SK-N-SH (cell line): ENCODE results near the gene MVP. TPM values are rescaled to one million over a fixed set of nuclear protein-coding genes. Genes with fewer than 3 reads are reported as not detected.
A peak's percentile ranks its signal among the peaks of the same experiment; 100 is the strongest.

Experiments
- CTCF ChIA-PET: fragments of 300-600, 350-600 bp; formaldehyde crosslinking; extraction: SDS; loops from one replicate; lab custom pipeline; 2021; lab: Yijun Ruan, JAX
- POLR2A ChIA-PET: fragments of 350-600 bp; sonication (Branson Sonifier 250); formaldehyde crosslinking; extraction: SDS; loops from one replicate; lab custom pipeline; 2020; ENCODE audit warnings: antibody characterized with exemption, inconsistent platforms; lab: Yijun Ruan, JAX
- DNase-seq: peaks from one replicate; pipeline ENCODE4 v3.0.0; 2012
- H2AFZ ChIP-seq: fragments of 200-600 bp; sonication (generic); 2 replicates; pipeline ENCODE4 v1.8.1; 2016; ENCODE audit warnings: antibody characterized with exemption, mild to moderate bottlenecking, low read depth
- H3F3A ChIP-seq: fragments of 200-600 bp; sonication (generic); replicated peaks from 2 replicates; pipeline ENCODE3; 2016; ENCODE audit warnings: antibody characterized with exemption, mild to moderate bottlenecking; ENCODE audit not compliant: insufficient read depth
- H3K27ac ChIP-seq, 2 experiments: fragments of 200-500 bp in 1 of 2; fragments of 200-600 bp in 1 of 2; sonication (Bioruptor generic) in 1 of 2; sonication (generic), shearing (Covaris generic) in 1 of 2; 2 replicates each; pipeline versions ENCODE4 v1.5.1 to v1.6.1; 2014 to 2016; ENCODE audit warnings: low read depth in 2 of 2, inconsistent platforms in 1 of 2, low read length in 1 of 2, mild to moderate bottlenecking in 1 of 2, mixed read lengths in 1 of 2
- H3K27me3 ChIP-seq: fragments of 200-600 bp; sonication (generic), shearing (Covaris generic); 2 replicates; pipeline ENCODE4 v1.6.1; 2016; ENCODE audit warnings: mixed run types; ENCODE audit not compliant: insufficient read depth
- H3K36me3 ChIP-seq, 2 experiments: fragments of 200-500 bp in 1 of 2; fragments of 200-600 bp in 1 of 2; sonication (Bioruptor generic) in 1 of 2; sonication (generic) in 1 of 2; replicated peaks in 1 of 2; 2 replicates each; pipeline versions ENCODE3 to v1.5.1; 2014 to 2016; ENCODE audit warnings: low read length in 1 of 2, mild to moderate bottlenecking in 1 of 2; ENCODE audit not compliant: insufficient read depth in 2 of 2, control insufficient read depth in 1 of 2
- H3K4me1 ChIP-seq, 2 experiments: fragments of 200-500 bp in 1 of 2; fragments of 200-600 bp in 1 of 2; sonication (Bioruptor generic) in 1 of 2; sonication (generic), shearing (Covaris generic) in 1 of 2; 2 replicates each; pipeline versions ENCODE4 v1.5.1 to v1.6.1; 2014 to 2016; ENCODE audit warnings: low read depth in 1 of 2, low read length in 1 of 2, mixed run types in 1 of 2; ENCODE audit not compliant: insufficient read depth in 2 of 2, control insufficient read depth in 1 of 2
- H3K4me2 ChIP-seq: fragments of 200-600 bp; sonication (generic), shearing (Covaris generic); 2 replicates; pipeline ENCODE4 v1.6.1; 2017; ENCODE audit warnings: mixed run types
- H3K4me3 ChIP-seq, 2 experiments: fragments of 200-500 bp in 1 of 2; fragments of 200-600 bp in 1 of 2; sonication (Bioruptor generic) in 1 of 2; sonication (generic), shearing (Covaris generic) in 1 of 2; 2 replicates each; pipeline versions ENCODE4 v1.5.1 to v1.8.1; 2014 to 2016; ENCODE audit warnings: low read depth in 2 of 2, inconsistent platforms in 1 of 2, low read length in 1 of 2, mild to moderate bottlenecking in 1 of 2, mixed read lengths in 1 of 2, moderate library complexity in 1 of 2
- H3K79me2 ChIP-seq: fragments of 200-600 bp; sonication (generic); 2 replicates; pipeline ENCODE4 v1.8.1; 2017; ENCODE audit warnings: mild to moderate bottlenecking; ENCODE audit not compliant: insufficient read depth
- H3K9ac ChIP-seq: fragments of 200-600 bp; sonication (generic); 2 replicates; pipeline ENCODE4 v1.6.1; 2017; ENCODE audit warnings: mixed run types
- H3K9me2 ChIP-seq: fragments of 200-600 bp; sonication (generic); 2 replicates; pipeline ENCODE4 v1.6.1; 2017; ENCODE audit warnings: mixed run types
- H3K9me3 ChIP-seq: fragments of 200-600 bp; sonication (generic); 2 replicates; pipeline ENCODE4 v1.6.1; 2017; ENCODE audit warnings: mixed run types, mild to moderate bottlenecking, moderate library complexity
- H4K20me1 ChIP-seq: fragments of 200-600 bp; sonication (generic); 2 replicates; pipeline ENCODE4 v1.6.1; 2017; ENCODE audit warnings: mild to moderate bottlenecking, mixed run types; ENCODE audit not compliant: insufficient read depth
- CHD2 ChIP-seq: fragments of 150-350 bp; IDR thresholded peaks from 2 replicates; pipeline ENCODE4 v1.6.1; 2018; ENCODE audit warnings: low read length; ENCODE audit not compliant: partially characterized antibody
- GATA2 ChIP-seq: sonication (generic); formaldehyde crosslinking; IDR thresholded peaks from 2 replicates; pipeline ENCODE4 v1.5.0; 2020; ENCODE audit warnings: mild to moderate bottlenecking, missing genetic modification reagents
- NFIC ChIP-seq: IDR thresholded peaks from 2 replicates; pipeline ENCODE4 v1.4.0; 2012; ENCODE audit warnings: borderline replicate concordance
- POLR2AphosphoS5 ChIP-seq: IDR thresholded peaks from 2 replicates; pipeline ENCODE4 v1.6.1; 2012; ENCODE audit warnings: low read depth, low read length
- RAD21 ChIP-seq: IDR thresholded peaks from 2 replicates; pipeline ENCODE4 v1.6.1; 2012; ENCODE audit warnings: mild to moderate bottlenecking, low read length
- SIN3A ChIP-seq: IDR thresholded peaks from 2 replicates; pipeline ENCODE4 v1.6.1; 2012; ENCODE audit warnings: low read depth, mild to moderate bottlenecking, low read length, moderate library complexity, borderline replicate concordance
- TCF12 ChIP-seq: IDR thresholded peaks from 2 replicates; pipeline ENCODE4 v1.4.0; 2012
- ZBTB33 ChIP-seq: IDR thresholded peaks from 2 replicates; pipeline ENCODE4 v1.4.0; 2012; ENCODE audit warnings: low read depth, borderline replicate concordance
- WGBS: methylation state at CpG from one replicate; pipeline ENCODE4 v1.1.6; 2017; ENCODE audit warnings: low lambda C conversion rate; 5-methylcytosine and 5-hydroxymethylcytosine counted together
- polyA plus RNA-seq, 3 experiments: library from polyadenylated mRNA; depleted of rRNA; stranded (reverse); fragments of >200 nt; gene quantifications; 2 replicates each; pipeline ENCODE4 v1.2.3, GENCODE V29; 2012
- TF ChIP-seq, protein P1 (sequence below): fragments of 200-600 bp; sonication (generic); IDR thresholded peaks from 2 replicates; pipeline ENCODE4 v1.6.1; 2017; ENCODE audit warnings: antibody characterized with exemption, mild to moderate bottlenecking, moderate library complexity

The MVP gene
- polyA plus RNA-seq, 1 of the 3 experiments (the other 2 are of a cell fraction): 222 TPM

DNA sequence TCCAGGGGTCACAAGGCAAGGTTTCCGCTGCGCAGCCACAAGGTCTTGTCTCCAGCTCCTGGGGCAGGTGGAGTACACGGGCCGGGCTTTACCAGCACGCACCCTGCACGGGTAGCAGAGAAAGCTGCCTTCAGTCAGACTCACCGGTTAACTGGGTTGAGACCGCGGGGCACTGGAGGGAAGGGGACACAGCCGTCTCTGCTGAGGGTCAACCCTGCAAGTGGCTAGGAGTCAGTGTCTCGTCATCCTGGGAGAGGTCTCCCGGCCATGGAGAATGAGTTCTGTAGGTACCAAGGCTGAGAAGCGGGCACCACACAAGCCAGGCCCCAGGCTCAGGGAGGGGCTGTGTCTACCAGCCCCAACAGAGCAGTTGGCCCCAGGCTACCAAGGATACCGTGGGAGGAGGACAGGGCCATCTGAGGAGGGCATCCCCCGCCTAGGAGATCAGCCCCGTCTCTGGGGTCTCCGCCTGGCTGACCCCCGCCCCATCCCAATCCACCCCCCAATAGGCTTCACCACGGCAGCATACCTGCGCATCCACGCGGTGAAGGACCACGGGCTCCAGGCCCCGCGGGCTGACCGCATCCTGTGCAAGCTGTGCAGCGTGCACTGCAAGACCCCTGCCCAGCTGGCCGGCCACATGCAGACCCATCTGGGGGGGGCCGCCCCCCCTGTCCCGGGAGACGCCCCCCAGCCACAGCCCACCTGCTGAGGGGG is 11.1 kb upstream of the MVP start:
- H3K36me3 ChIP-seq: peaks cover 13 to 18% of the 10 kb centered on the region in 2 experiments
- H2AFZ ChIP-seq: no peak overlapping the region
- H3K9me3 ChIP-seq: no peaks in the 10 kb centered on the region
- peak overlapping the region; percentile 62; the same call in 1 of the 2 replicates for H3K9ac ChIP-seq
- TF ChIP-seq TCF12: no peak
- TF ChIP-seq, protein P1, sequence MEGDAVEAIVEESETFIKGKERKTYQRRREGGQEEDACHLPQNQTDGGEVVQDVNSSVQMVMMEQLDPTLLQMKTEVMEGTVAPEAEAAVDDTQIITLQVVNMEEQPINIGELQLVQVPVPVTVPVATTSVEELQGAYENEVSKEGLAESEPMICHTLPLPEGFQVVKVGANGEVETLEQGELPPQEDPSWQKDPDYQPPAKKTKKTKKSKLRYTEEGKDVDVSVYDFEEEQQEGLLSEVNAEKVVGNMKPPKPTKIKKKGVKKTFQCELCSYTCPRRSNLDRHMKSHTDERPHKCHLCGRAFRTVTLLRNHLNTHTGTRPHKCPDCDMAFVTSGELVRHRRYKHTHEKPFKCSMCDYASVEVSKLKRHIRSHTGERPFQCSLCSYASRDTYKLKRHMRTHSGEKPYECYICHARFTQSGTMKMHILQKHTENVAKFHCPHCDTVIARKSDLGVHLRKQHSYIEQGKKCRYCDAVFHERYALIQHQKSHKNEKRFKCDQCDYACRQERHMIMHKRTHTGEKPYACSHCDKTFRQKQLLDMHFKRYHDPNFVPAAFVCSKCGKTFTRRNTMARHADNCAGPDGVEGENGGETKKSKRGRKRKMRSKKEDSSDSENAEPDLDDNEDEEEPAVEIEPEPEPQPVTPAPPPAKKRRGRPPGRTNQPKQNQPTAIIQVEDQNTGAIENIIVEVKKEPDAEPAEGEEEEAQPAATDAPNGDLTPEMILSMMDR: no peak
- TF ChIP-seq RAD21: no peak
- no peak for TF ChIP-seq GATA2
- no peak for TF ChIP-seq NFIC
- peak overlapping the region; percentile 87 to 89 for H3K27ac ChIP-seq
- peaks cover 15% of the 10 kb centered on the region for H4K20me1 ChIP-seq
- WGBS: 53% methylated on average over 6 of the region's 31 CpGs
- H3K79me2 ChIP-seq: peaks cover 56% of the 10 kb centered on the region
- H3F3A ChIP-seq: peaks cover 49% of the 10 kb centered on the region
- H3K9me2 ChIP-seq: no peaks in the 10 kb centered on the region
- ChIA-PET POLR2A (interaction anchor here (0.7 kb wide), 1 partner anchor 218 kb away, joined by 3 read pairs; no protein-coding TSS in a partner anchor), CTCF (interaction anchor here (1.4 to 2.6 kb wide), 5 partner anchors 9 to 223 kb away, joined by 3 to 23 read pairs (median 5); partner anchors contain the start of genes KIF22 and TLCD3B)
- H3K4me3 ChIP-seq: peak overlapping the region; percentile 16 to 76; a peak in 1 of 4 replicates
- DNase-seq: no peak
- no peaks in the 10 kb centered on the region for H3K27me3 ChIP-seq
- H3K4me2 ChIP-seq: peak overlapping the region; percentile 97
- peaks cover 38 to 65% of the 10 kb centered on the region in 2 experiments for H3K4me1 ChIP-seq

DNA sequence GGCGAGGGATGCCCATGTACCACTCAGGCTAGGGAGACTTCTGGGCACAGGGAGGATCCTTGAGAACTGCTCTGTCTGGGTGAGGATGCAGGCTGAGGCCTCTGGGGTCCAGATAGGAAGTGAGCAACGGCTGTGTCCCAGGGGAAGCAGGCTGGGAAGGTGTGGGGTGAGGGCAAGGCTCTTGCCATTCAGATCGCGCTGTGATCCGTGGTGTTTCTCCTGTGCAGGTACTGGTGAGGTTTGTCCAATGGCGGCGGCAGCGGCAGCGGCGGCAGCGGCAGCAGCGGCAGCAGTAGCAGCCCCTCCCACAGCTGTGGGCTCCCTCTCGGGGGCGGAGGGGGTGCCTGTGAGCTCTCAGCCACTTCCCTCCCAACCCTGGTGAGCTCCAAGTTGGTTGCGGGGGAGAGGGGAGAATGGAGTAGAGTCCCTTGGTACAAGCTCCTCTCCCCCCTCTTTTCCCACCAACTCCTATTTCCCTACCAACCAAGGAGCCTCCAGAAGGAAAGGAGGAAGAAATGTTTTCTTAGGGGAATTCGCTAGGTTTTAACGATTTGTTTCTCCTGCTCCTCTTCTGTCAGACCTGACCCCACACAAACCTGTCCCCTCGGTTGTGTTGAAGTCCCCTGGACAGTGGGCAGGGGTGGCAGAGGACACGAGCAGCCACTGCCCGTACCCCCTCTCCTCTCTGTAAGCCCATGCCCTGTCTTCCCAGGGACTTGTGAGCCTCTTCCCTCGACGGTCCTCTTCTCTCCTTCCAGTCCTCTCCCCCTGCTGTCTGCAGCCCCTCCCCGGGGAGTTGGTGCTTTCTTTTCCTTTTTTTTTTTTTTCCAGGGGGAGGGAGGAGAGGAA is 10.2 kb upstream of the MVP start:
- H3K79me2 ChIP-seq: peaks cover 65% of the 10 kb centered on the region
- H3K4me3 ChIP-seq: peak overlapping the region in 1 of 2 experiments; percentile 16; a peak in 2 of 4 replicates
- peak overlapping the region; percentile 97 for H3K4me2 ChIP-seq
- no peaks in the 10 kb centered on the region for H3K27me3 ChIP-seq
- peaks cover 44 to 67% of the 10 kb centered on the region in 2 experiments for H3K4me1 ChIP-seq
- H3K9ac ChIP-seq: peak overlapping the region; percentile 18; the same call in 1 of the 2 replicates
- H3K27ac ChIP-seq: peak overlapping the region; percentile 87 to 97
- no peak overlapping the region for H2AFZ ChIP-seq
- H3K36me3 ChIP-seq: peaks cover 13 to 18% of the 10 kb centered on the region in 2 experiments
- no peak for TF ChIP-seq ZBTB33
- TF ChIP-seq SIN3A: no peak
- TF ChIP-seq POLR2AphosphoS5: no peak
- no peak for TF ChIP-seq CHD2
- TF ChIP-seq, all 33 proteins: peak for 0
- H4K20me1 ChIP-seq: peaks cover 15% of the 10 kb centered on the region
- CTCF ChIA-PET: interaction anchor here (1.1 to 1.4 kb wide), 2 partner anchors 41 to 222 kb away, joined by 4 to 5 read pairs; no protein-coding TSS in a partner anchor
- no peak for DNase-seq
- H3K9me2 ChIP-seq: no peaks in the 10 kb centered on the region
- no peaks in the 10 kb centered on the region for H3K9me3 ChIP-seq
- POLR2A ChIA-PET: interaction anchor here (0.7 kb wide), 1 partner anchor 218 kb away, joined by 3 read pairs; no protein-coding TSS in a partner anchor
- 49% methylated on average over 13 of the region's 23 CpGs for WGBS
- peaks cover 42% of the 10 kb centered on the region for H3F3A ChIP-seq
